H1 (cell line): ENCODE data around the gene ZFP1. TPM values are rescaled to one million over a fixed set of nuclear protein-coding genes. Genes with fewer than 3 reads are reported as not detected.

Source experiments
- CTCF ChIA-PET: fragments of 300-600 bp; sonication (Branson Sonifier 250); formaldehyde crosslinking; loops from one replicate; lab custom pipeline; 2021; ENCODE audit not compliant: partially characterized antibody; lab: Charles Lee
- POLR2A ChIA-PET: fragments of 300-600 bp; sonication (Branson Sonifier 250); formaldehyde crosslinking; loops from one replicate; lab custom pipeline; 2021; ENCODE audit warnings: inconsistent platforms; ENCODE audit not compliant: partially characterized antibody; lab: Charles Lee
- DNase-seq, 2 experiments: peaks; one replicate each; pipeline versions ENCODE4 v3.0.0 to v3.0.0-alpha.2; 2010 to 2022; ENCODE audit warnings: low spot score in 2 of 2, low read depth in 1 of 2, mixed read lengths in 1 of 2
- FAIRE-seq: peaks from 2 replicates; lab custom pipeline; 2011; peaks lifted over from hg19 to GRCh38; lab: Jason Lieb, UNC
- H2AFZ ChIP-seq: 2 replicates; pipeline ENCODE4 v1.8.1; 2012; ENCODE audit warnings: low read length, inconsistent platforms
- H2AK5ac ChIP-seq: 2 replicates; pipeline ENCODE4 v1.6.1; 2013; ENCODE audit warnings: low read depth, low read length
- H2BK120ac ChIP-seq: replicated peaks from 2 replicates; pipeline ENCODE3; 2013; ENCODE audit warnings: low read depth, low read length, inconsistent platforms
- H2BK12ac ChIP-seq: 2 replicates; pipeline ENCODE4 v1.6.1; 2013; ENCODE audit warnings: low read depth, low read length
- H2BK15ac ChIP-seq: 2 replicates; pipeline ENCODE4 v1.6.1; 2013; ENCODE audit warnings: low read length
- H2BK20ac ChIP-seq: 2 replicates; pipeline ENCODE4 v1.6.1; 2013; ENCODE audit warnings: low read length
- H2BK5ac ChIP-seq: 2 replicates; pipeline ENCODE4 v1.6.1; 2013; ENCODE audit warnings: low read depth, low read length
- H3K14ac ChIP-seq: 2 replicates; pipeline ENCODE4 v1.6.1; 2013; ENCODE audit warnings: inconsistent platforms; ENCODE audit not compliant: insufficient read length
- H3K18ac ChIP-seq: 2 replicates; pipeline ENCODE4 v1.6.1; 2013; ENCODE audit warnings: low read length; ENCODE audit errors: extremely low read depth
- H3K23ac ChIP-seq: 2 replicates; pipeline ENCODE4 v1.6.1; 2013; ENCODE audit warnings: inconsistent platforms; ENCODE audit not compliant: insufficient read length
- H3K23me2 ChIP-seq: 2 replicates; pipeline ENCODE4 v1.6.1; 2013; ENCODE audit warnings: low read depth, low read length
- H3K27ac ChIP-seq: 2 replicates; pipeline ENCODE4 v1.6.1; 2011; ENCODE audit warnings: low read depth, low read length, inconsistent platforms
- H3K27me3 ChIP-seq, 4 experiments: replicated peaks in 1 of 4; 1 replicate in 1 of 4; 2 replicates in 3 of 4; pipeline versions ENCODE4 v1.6.1 to v1.8.1; 2011 to 2013; ENCODE audit warnings: low read length in 3 of 4, mild to moderate bottlenecking in 3 of 4, inconsistent platforms in 2 of 4, mixed read lengths in 2 of 4, moderate library complexity in 1 of 4; ENCODE audit not compliant: control insufficient read depth in 3 of 4, insufficient read depth in 3 of 4; ENCODE audit errors: extremely low read depth in 1 of 4
- H3K36me3 ChIP-seq, 4 experiments: 2 replicates each; pipeline versions ENCODE4 v1.6.1 to v1.8.1; 2011 to 2013; ENCODE audit warnings: mild to moderate bottlenecking in 4 of 4, low read length in 3 of 4, moderate library complexity in 2 of 4, control low read depth in 1 of 4, inconsistent platforms in 1 of 4; ENCODE audit not compliant: insufficient read depth in 4 of 4, control insufficient read depth in 2 of 4
- H3K4ac ChIP-seq: replicated peaks from 2 replicates; pipeline ENCODE3; 2013; ENCODE audit warnings: low read length, low read depth, mixed read lengths, inconsistent platforms; ENCODE audit not compliant: insufficient read length
- H3K4me1 ChIP-seq, 4 experiments: replicated peaks in 1 of 4; 1 replicate in 1 of 4; 2 replicates in 3 of 4; pipeline versions ENCODE4 v1.6.1 to v1.8.1; 2011 to 2013; ENCODE audit warnings: low read length in 3 of 4, inconsistent platforms in 2 of 4, mixed read lengths in 1 of 4; ENCODE audit not compliant: insufficient read depth in 4 of 4, control insufficient read depth in 3 of 4
- H3K4me2 ChIP-seq, 2 experiments: 2 replicates each; pipeline versions ENCODE4 v1.6.1 to v1.8.1; 2011 to 2013; ENCODE audit warnings: low read depth in 2 of 2, low read length in 2 of 2, control low read depth in 1 of 2, inconsistent platforms in 1 of 2, mild to moderate bottlenecking in 1 of 2; ENCODE audit not compliant: insufficient read depth in 1 of 2
- H3K4me3 ChIP-seq, 4 experiments: fragments of 200-600, 300-600 bp in 1 of 4; sonication (generic), shearing (Covaris generic), sonication (Bioruptor Twin) in 1 of 4; 2 replicates each; pipeline versions ENCODE4 v1.5.1 to v1.8.1; 2011 to 2016; ENCODE audit warnings: low read length in 4 of 4, low read depth in 3 of 4, control low read depth in 2 of 4, inconsistent platforms in 2 of 4, mild to moderate bottlenecking in 2 of 4, mixed read lengths in 1 of 4, moderate library complexity in 1 of 4; ENCODE audit not compliant: insufficient read depth in 2 of 4; ENCODE audit errors: extremely low read depth in 1 of 4
- H3K56ac ChIP-seq: replicated peaks from 2 replicates; pipeline ENCODE3; 2013; ENCODE audit warnings: low read depth, mild to moderate bottlenecking, mixed read lengths, low read length, inconsistent platforms; ENCODE audit not compliant: insufficient read length
- H3K79me1 ChIP-seq: 2 replicates; pipeline ENCODE4 v1.6.1; 2013; ENCODE audit warnings: low read depth, low read length, control low read depth
- H3K79me2 ChIP-seq, 2 experiments: 2 replicates each; pipeline versions ENCODE4 v1.6.1 to v1.8.1; 2012 to 2013; ENCODE audit warnings: low read length in 2 of 2, mild to moderate bottlenecking in 2 of 2, inconsistent platforms in 1 of 2; ENCODE audit not compliant: insufficient read depth in 2 of 2, control insufficient read depth in 1 of 2
- H3K9ac ChIP-seq, 4 experiments: replicated peaks in 1 of 4; 1 replicate in 1 of 4; 2 replicates in 3 of 4; pipeline versions ENCODE4 v1.6.1 to v1.8.1; 2011 to 2013; ENCODE audit warnings: low read depth in 3 of 4, low read length in 3 of 4, control low read depth in 2 of 4, mild to moderate bottlenecking in 2 of 4, moderate library complexity in 2 of 4, inconsistent platforms in 1 of 4; ENCODE audit errors: extremely low read depth in 1 of 4
- H3K9me3 ChIP-seq, 2 experiments: 2 replicates each; pipeline versions ENCODE4 v1.6.1 to v1.8.1; 2012 to 2013; ENCODE audit warnings: mild to moderate bottlenecking in 2 of 2, moderate library complexity in 2 of 2, control low read depth in 1 of 2, inconsistent platforms in 1 of 2, low read depth in 1 of 2, low read length in 1 of 2, mixed read lengths in 1 of 2; ENCODE audit not compliant: insufficient read depth in 2 of 2
- H4K20me1 ChIP-seq, 2 experiments: replicated peaks in 1 of 2; 2 replicates each; pipeline versions ENCODE3 to v1.8.1; 2011 to 2013; ENCODE audit warnings: inconsistent platforms in 2 of 2, low read length in 2 of 2, mild to moderate bottlenecking in 1 of 2; ENCODE audit not compliant: insufficient read depth in 2 of 2, control insufficient read depth in 1 of 2
- H4K5ac ChIP-seq: 2 replicates; pipeline ENCODE4 v1.6.1; 2013; ENCODE audit warnings: low read length, low read depth, mixed read lengths, inconsistent platforms; ENCODE audit not compliant: insufficient read length
- H4K8ac ChIP-seq: 2 replicates; pipeline ENCODE4 v1.8.0; 2013; ENCODE audit warnings: mild to moderate bottlenecking, moderate library complexity, low read length, inconsistent platforms; ENCODE audit not compliant: insufficient read depth; ENCODE audit errors: extremely low read depth
- H4K91ac ChIP-seq: replicated peaks from 2 replicates; pipeline ENCODE3; 2013; ENCODE audit warnings: low read length, mixed read lengths, inconsistent platforms; ENCODE audit not compliant: insufficient read length
- RAD21 ChIP-seq, 2 experiments: IDR thresholded peaks in 1 of 2; conservative IDR thresholded peaks in 1 of 2; 2 replicates each; pipeline ENCODE4 v1.6.1; 2011; ENCODE audit warnings: low read depth in 2 of 2, low read length in 2 of 2, improper control_type of control experiment in 1 of 2, inconsistent platforms in 1 of 2, mild to moderate bottlenecking in 1 of 2, moderate library complexity in 1 of 2
- SIN3A ChIP-seq, 2 experiments: IDR thresholded peaks in 1 of 2; conservative IDR thresholded peaks in 1 of 2; 2 replicates each; pipeline ENCODE4 v1.6.1; 2011 to 2012; ENCODE audit warnings: low read length in 2 of 2, improper control_type of control experiment in 1 of 2, low read depth in 1 of 2, mild to moderate bottlenecking in 1 of 2
- WGBS, 2 experiments: shearing (Covaris generic) in 1 of 2; methylation state at CpG; one replicate each; pipeline versions ENCODE4 v1.1.6 to v1.1.7; 2013 to 2015; ENCODE audit warnings: low lambda C conversion rate in 2 of 2, mixed read lengths in 2 of 2, inconsistent platforms in 1 of 2, low coverage in 1 of 2, missing lambda C conversion rate in 1 of 2; ENCODE audit not compliant: insufficient replicate concordance in 2 of 2, insufficient coverage in 1 of 2, insufficient read length in 1 of 2; ENCODE audit errors: extremely low coverage in 1 of 2, missing lambda C conversion rate in 1 of 2; 5-methylcytosine and 5-hydroxymethylcytosine counted together
- polyA plus RNA-seq, 7 experiments: library from polyadenylated mRNA; depleted of rRNA in 3 of 7; stranded (reverse) in 5 of 7; unstranded in 2 of 7; fragments of >200 nt in 5 of 7; fragments of 200-250 nt in 2 of 7; gene quantifications; 1 replicate in 5 of 7; 2 replicates in 1 of 7; 4 replicates in 1 of 7; pipeline versions ENCODE4 v1.2.1 to v1.2.3, GENCODE V29; 2011 to 2013; ENCODE audit warnings: missing spikeins in 2 of 7, mixed read lengths in 2 of 7
- total RNA-seq: library from RNA; stranded (reverse); fragmentation: NEBNext Ultra II Directional; extraction: Animal tissue kit (Norgen Biotek cat#: 25700); gene quantifications from 2 replicates; pipeline ENCODE4 v1.2.1, GENCODE V29; 2021
- TF ChIP-seq, protein P1 (sequence below), 3 experiments: IDR thresholded peaks; 1 replicate in 2 of 3; 2 replicates in 1 of 3; pipeline versions ENCODE4 v1.5.1 to v1.6.1; 2011; ENCODE audit warnings: low read length in 3 of 3, mild to moderate bottlenecking in 3 of 3, inconsistent platforms in 2 of 3, low read depth in 1 of 3, moderate library complexity in 1 of 3; ENCODE audit not compliant: insufficient read depth in 1 of 3; ENCODE audit errors: control extremely low read depth in 1 of 3
- TF ChIP-seq, protein P2 (sequence below): IDR thresholded peaks from 2 replicates; pipeline ENCODE4 v1.6.1; 2011; ENCODE audit warnings: low read depth, mild to moderate bottlenecking, low read length; ENCODE audit not compliant: insufficient read depth

Gene ZFP1
- total and polyA plus RNA-seq, 2 of the 8 experiments (the other 6 are each of a cell fraction or from before 2014, with no cell fraction given) = 4.0 to 11.2 TPM

DNA sequence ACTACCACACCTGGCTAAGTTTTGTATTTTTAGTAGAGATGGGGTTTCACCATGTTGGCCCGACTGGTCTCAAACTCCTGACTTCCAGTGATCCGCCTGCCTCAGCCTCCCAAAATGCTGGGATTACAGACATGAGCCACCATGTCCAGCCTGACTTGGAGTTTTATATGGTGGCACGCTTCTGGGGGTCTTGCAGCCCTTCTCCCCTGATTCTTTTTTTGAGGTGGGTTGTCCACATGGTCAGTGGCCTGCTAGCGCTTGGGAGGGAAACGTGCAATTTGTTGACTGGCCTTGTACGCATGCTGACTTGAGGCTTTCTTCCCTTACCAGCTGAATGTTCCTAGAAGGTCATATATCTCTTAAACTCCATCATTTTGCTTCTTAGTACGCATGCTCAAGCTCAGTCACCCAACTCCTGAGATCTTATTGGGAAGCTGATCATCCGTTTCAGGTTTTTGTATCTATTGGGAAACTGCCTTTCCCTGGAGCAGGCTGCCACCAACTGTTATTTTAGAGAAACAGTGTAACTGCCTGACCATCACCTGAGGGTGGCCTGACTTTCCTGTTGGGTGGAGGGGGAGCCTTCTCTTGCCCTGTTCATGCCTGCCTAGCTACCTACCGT, 18.1 kb upstream of the ZFP1 start:
- H3K23me2 ChIP-seq = no peaks in the 10 kb centered on the region
- ChIA-PET CTCF (interaction anchor here (0.8 to 1.7 kb wide), 11 partner anchors 8 to 404 kb away, joined by 3 to 10 read pairs (median 3); partner anchors contain the start of gene LDHD), POLR2A (interaction anchor here (1.5 to 1.9 kb wide), 3 partner anchors 10 to 14 kb away, joined by 4 to 7 read pairs (median 5); partner anchors contain the start of gene LDHD)
- H3K4ac ChIP-seq = peak overlapping the region; percentile 13
- H2BK5ac ChIP-seq = peak overlapping the region; percentile 79; the same call in 1 of the 2 replicates
- H3K9me3 ChIP-seq = peaks cover 7 to 16% of the 10 kb centered on the region in 2 experiments; a peak in 3 of 4 replicates
- 86% methylated on average over 9 of the region's 9 CpGs; no CpG with 5 or more reads in 1 of the 2 experiments for WGBS, 2 experiments
- TF ChIP-seq, protein P1, sequence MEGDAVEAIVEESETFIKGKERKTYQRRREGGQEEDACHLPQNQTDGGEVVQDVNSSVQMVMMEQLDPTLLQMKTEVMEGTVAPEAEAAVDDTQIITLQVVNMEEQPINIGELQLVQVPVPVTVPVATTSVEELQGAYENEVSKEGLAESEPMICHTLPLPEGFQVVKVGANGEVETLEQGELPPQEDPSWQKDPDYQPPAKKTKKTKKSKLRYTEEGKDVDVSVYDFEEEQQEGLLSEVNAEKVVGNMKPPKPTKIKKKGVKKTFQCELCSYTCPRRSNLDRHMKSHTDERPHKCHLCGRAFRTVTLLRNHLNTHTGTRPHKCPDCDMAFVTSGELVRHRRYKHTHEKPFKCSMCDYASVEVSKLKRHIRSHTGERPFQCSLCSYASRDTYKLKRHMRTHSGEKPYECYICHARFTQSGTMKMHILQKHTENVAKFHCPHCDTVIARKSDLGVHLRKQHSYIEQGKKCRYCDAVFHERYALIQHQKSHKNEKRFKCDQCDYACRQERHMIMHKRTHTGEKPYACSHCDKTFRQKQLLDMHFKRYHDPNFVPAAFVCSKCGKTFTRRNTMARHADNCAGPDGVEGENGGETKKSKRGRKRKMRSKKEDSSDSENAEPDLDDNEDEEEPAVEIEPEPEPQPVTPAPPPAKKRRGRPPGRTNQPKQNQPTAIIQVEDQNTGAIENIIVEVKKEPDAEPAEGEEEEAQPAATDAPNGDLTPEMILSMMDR (IDR thresholded peaks at IDR 0.05; ENCODE audit: control extremely low read depth in 1 of 3, insufficient read depth in 1 of 3, low read depth in 1 of 3, low read length in 3 of 3) = peak; percentile 32 to 56 (median 46); a peak in 3 of 4 replicates
- TF ChIP-seq, protein P2, sequence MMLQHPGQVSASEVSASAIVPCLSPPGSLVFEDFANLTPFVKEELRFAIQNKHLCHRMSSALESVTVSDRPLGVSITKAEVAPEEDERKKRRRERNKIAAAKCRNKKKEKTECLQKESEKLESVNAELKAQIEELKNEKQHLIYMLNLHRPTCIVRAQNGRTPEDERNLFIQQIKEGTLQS = no peak
- TF ChIP-seq SIN3A (conservative IDR thresholded peaks at IDR 0.05 in 1 of 2, IDR thresholded peaks at IDR 0.05 in 1 of 2; ENCODE audit: low read depth in 1 of 2, low read length in 2 of 2) (no peak), RAD21 (IDR thresholded peaks at IDR 0.05 in 1 of 2, conservative IDR thresholded peaks at IDR 0.05 in 1 of 2; ENCODE audit: low read depth in 2 of 2, low read length in 2 of 2) (peak; percentile 81 to 85)
- H4K8ac ChIP-seq = no peak overlapping the region
- no peak overlapping the region for H3K23ac ChIP-seq
- H2BK15ac ChIP-seq = no peak overlapping the region
- H2AK5ac ChIP-seq = no peak overlapping the region
- H4K91ac ChIP-seq = peak overlapping the region; percentile 11
- no peaks in the 10 kb centered on the region for H3K79me1 ChIP-seq
- peak overlapping the region; percentile 44 for H2BK120ac ChIP-seq
- H3K56ac ChIP-seq = no peak overlapping the region
- H3K14ac ChIP-seq = no peak overlapping the region
- no peaks in the 10 kb centered on the region; a peak in 1 of 8 replicates for H3K36me3 ChIP-seq
- DNase-seq (no peak), FAIRE-seq (no peak)
- H3K18ac ChIP-seq = peak overlapping the region; percentile 55; the same call in 1 of the 2 replicates
- H2BK12ac ChIP-seq = peak overlapping the region; percentile 89
- H4K20me1 ChIP-seq = no peaks in the 10 kb centered on the region
- H3K4me1 ChIP-seq = peaks cover 0 to 12% (median 6%) of the 10 kb centered on the region in 4 experiments; a peak in 5 of 7 replicates
- no peak overlapping the region for H3K9ac ChIP-seq
- peak overlapping the region; percentile 4; the same call in 1 of the 2 replicates for H2BK20ac ChIP-seq
- H3K27ac ChIP-seq = no peak overlapping the region
- H3K79me2 ChIP-seq = no peaks in the 10 kb centered on the region
- H3K4me3 ChIP-seq = no peak overlapping the region
- H4K5ac ChIP-seq = no peak overlapping the region
- H2AFZ ChIP-seq = peak overlapping the region; percentile 7; the same call in 1 of the 2 replicates
- no peak overlapping the region for H3K4me2 ChIP-seq
- H3K27me3 ChIP-seq = no peaks in the 10 kb centered on the region
